Stimulated activated CD4-positive, alpha-beta T cell treated with anti-CD3 and anti-CD28 coated beads, Interleukin-12 subunit alpha, Interleukin-12 subunit beta, amount 100 ng/mL, for 48 hours (primary cell): ENCODE results near the gene ZFP62.
A peak's percentile ranks its signal among the peaks of the same experiment; 100 is the strongest.

Experiments used
- DNase-seq, 3 donors: peaks; one replicate each; pipeline ENCODE4 v3.0.0-alpha.2; 2020; ENCODE audit warnings: low read depth in 2 of 3, low spot score in 1 of 3

ZFP62 gene

GRCh38 chr5:180810959-180811622, 50.0 kb downstream of the ZFP62 start:
- DNase-seq, result peak in 2 of 3 donors; percentile 33 to 47

- DNase-seq, result peak; percentile 89 to 95 (median 94)
Observed at GRCh38 chr5:180810210-180810958, 50.7 kb downstream of the ZFP62 start.

GRCh38 chr5:180809403-180810209, 51.5 kb downstream of the ZFP62 start:
- DNase-seq, result peak; percentile 80 to 92 (median 81)

GRCh38 chr5:180808461-180809000, 52.5 kb downstream of the ZFP62 start:
- no peak for DNase-seq

GRCh38 chr5:180807654-180808414, 53.2 kb downstream of the ZFP62 start:
- no peak for DNase-seq

GRCh38 chr5:180807046-180807445, 54.0 kb downstream of the ZFP62 start:
- no peak for DNase-seq

GRCh38 chr5:180806351-180807011, 54.6 kb downstream of the ZFP62 start:
- no peak for DNase-seq

GRCh38 chr5:180804129-180804618, 56.9 kb downstream of the ZFP62 start:
- no peak for DNase-seq

GRCh38 chr5:180803181-180804128, 57.6 kb downstream of the ZFP62 start:
- peak; percentile 76 to 86 (median 80) for DNase-seq

GRCh38 chr5:180802325-180803180, 58.5 kb downstream of the ZFP62 start, which contains the start of gene MGAT1:
Gene MGAT1, minus strand, starts transcription at chr5:180802806. Its CDS starts 9,835 bp downstream, at chr5:180792971.
- peak in 1 of 3 donors; percentile 79 for DNase-seq

GRCh38 chr5:180801596-180802324, 59.3 kb downstream of the ZFP62 start:
- DNase-seq, result no peak

GRCh38 chr5:180799902-180800801, 60.9 kb downstream of the ZFP62 start:
- DNase-seq, result no peak

- no peak for DNase-seq
Observed at GRCh38 chr5:180799194-180799593, 61.9 kb downstream of the ZFP62 start.

GRCh38 chr5:180798193-180798592, 62.9 kb downstream of the ZFP62 start:
- no peak for DNase-seq
